NCI-H2107 treated with DMSO at 0.1 percent for 48 hours (cell line): ENCODE data around the gene NTRK2.

Source experiments
- DNase-seq: peaks from one replicate; lab custom pipeline; 2025; ENCODE audit not compliant: unreplicated experiment; lab: John Stamatoyannopoulos, UW

NTRK2 gene

DNA sequence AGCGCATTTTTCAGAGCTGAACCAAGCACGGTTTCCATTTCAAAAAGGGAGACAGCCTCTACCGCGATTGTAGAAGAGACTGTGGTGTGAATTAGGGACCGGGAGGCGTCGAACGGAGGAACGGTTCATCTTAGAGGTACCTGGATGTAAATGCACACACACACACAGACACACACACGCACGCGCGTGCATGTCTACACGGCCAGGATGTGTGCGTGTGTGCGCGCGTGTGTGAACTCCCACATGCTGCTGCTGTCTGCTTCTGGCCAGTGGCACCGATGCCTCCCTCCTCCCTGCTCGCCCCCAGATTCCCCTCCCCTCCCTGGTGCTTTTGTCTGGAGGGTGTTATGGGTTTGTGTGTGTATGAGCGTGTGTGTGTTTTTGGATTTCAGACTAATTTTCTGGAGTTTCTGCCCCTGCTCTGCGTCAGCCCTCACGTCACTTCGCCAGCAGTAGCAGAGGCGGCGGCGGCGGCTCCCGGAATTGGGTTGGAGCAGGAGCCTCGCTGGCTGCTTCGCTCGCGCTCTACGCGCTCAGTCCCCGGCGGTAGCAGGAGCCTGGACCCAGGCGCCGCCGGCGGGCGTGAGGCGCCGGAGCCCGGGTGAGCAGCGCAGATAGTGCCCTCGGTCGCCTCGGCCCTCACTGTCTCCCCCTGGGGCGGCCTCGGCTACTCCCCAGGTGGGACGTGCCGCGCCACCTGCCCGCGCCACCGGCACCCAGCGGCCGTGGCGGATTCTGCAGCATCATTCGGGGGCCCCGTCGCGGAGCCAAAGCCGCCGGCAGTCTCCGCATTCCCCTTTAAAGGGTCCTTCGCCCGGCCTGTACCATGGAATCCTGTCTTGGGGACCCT is at the start of gene NTRK2:
TSS of gene NTRK2 (plus strand) at position 442 of the 850 bp plus-strand sequence. CDS start 1,020 bp downstream, outside the sequence.
- DNase-seq, result no peak

DNA sequence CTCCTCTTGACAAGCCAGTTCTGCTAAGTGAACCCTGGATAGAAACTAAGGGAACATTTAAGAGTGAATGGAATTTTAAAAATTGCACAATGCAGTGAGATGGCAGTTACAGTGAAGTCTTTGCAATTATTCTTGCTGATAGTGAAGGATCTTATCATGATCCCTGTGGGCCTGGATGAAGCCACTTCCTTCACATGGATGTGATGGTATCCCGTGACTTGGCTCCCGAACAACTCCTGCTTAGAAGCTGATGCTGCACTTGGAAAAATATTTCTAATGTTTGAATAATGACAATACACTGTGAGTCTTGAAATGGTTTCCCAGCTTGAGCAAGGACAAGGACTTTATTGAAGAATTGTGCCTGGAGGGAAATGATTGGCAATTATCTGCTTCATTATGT is 49.2 kb upstream of the NTRK2 start:
- no peak for DNase-seq

DNA sequence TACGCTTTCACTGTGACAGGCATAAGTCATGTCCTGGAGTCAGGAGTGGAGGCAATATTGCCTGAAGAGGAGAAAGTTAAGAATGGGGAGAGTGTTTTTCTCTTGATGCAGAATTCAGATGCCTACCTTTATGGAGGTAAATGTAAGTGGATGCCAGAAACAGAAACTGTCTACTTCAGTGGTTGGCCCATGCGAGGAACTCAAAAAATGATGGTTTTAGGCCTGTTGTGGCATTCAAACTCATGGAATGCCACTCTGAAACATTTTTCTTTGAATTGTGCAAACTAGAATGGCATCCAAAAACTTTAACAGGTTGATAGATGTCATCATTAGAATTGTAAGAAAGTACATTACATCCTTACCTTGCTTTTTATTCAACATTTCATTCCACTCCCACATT is 47.7 kb upstream of the NTRK2 start:
- no peak for DNase-seq

DNA sequence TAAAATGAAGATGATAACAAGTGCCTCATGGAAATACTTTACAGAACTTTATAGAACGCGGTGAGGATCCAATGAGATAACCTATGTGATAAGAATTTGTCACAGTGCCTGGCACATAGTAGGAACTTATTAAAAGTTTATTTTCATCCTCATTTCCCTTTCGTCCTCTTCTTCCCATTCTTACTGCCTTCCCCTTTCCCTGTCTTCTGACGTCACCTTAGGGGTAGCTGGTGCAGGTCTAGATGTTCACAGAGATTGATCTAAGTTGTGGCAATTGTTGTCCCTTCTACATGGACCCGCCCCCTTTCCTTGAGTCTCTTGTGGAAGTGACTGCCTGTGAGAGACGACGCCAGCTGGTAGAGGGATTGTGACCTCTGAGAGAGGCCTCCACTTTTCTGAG is 46.5 kb upstream of the NTRK2 start:
- DNase-seq, result no peak

DNA sequence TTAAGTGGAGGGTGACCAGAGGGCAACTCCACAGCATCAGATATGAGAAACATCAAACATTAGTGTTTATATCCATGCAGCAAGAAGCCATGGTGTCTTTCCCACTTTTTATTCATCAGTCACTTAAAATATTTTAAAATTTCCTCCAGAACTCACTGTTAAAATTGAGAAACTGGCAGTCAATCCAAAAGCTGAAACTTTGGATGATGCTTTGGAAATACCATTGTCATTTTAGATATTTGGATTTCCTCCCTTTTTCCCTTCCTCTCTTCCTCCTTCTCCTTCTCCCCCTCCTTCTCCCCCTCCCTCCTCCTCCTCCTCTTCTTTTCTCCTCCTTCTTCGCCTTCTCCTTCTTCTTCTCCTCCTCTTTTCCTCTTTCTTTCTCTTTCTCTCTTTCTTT is 33.1 kb upstream of the NTRK2 start:
- DNase-seq, result no peak

DNA sequence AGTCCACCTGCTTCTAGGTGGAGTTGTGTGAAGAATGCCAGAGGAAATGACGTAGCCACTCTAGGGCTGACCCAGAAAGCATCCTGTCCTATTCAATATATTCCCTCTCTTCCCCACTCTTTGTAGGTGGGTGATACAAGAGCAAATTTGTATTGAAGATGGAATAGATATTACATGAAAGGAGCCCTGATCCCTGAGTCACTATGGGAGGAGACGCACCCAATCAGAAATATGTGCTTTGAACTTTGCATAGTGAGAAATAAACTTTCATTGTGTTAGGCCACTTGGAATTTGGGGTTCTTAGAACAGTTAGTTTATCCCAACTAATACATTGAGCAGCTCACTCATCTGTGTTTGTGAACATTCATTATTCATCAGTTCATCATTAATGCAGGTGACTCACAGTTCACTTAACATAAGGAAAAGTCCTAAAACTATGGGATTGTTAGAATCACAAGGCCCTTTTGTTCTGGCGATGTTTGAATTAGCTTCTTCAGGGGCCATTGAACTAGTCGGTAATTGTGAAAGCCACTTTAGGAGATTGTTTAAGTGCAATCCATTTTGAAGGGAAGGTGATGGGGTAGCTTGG is 26.9 kb upstream of the NTRK2 start:
- no peak for DNase-seq

DNA sequence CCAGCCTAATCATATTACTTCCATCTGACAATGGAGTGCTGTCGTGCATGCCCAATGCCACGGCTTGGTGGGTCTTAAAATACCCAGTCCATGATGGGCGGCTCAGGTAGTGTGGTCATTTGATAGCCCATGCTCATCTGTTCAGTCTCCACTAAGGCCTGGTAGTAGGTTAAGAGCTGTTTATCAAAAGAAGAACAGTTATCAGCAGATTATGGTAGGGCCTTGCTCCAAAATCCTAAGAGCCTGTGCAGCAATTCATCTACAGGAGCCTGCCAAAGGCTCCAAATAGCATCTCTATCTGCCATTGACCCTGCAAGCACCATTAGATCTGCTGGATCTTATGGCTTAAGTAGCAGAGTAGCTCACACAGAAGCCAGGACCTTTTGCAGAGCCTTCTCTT is 21.8 kb upstream of the NTRK2 start:
- no peak for DNase-seq

DNA sequence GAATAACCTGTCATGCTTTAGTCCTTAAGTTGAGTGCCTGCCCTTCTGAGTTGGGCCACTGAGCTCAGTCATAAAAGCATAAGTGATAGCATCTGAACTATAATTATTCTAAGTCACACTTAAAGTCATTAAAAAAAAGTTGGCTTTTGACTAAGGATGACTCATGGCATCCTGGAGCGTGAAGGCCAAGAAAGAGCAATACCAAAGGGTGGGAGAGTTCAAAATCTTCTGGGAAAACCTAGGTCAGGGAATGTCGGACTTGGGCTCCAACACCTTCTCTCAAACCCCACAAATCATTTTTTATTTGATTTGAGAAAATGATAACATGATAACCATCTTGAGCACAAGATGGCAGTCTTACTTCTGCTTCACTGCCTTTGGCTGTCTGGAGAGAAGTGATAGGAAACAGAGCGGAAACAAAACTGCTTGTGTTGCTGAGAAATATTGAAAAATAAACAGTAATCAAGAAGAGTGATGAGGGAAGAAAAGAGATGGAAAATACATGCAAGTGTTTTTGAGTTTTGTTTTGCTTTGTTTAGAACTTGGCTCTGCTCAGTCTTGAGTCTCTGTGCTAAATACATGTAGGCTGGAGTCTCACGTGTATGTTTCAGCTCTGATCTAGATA is 16.9 kb upstream of the NTRK2 start:
- DNase-seq, result no peak

DNA sequence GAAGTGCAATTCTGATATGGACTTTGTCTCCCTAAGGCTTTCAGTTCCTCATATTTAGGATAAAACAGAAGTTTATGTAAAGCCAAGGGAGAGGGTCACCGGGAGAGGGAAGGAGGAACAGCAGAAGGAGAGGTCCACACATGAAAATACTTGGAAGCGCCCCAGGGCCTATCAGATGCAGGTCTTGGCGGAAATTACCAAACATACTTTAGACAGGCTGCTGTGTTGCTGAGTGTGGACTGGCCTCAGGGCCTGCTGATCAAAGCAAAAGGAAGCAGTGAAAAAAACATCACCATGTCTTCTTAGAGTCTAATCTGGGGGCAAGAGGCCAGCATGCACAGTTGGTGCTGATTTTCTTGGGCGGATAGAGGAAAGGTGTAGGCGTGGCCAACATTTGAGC is 14.1 kb upstream of the NTRK2 start:
- no peak for DNase-seq

DNA sequence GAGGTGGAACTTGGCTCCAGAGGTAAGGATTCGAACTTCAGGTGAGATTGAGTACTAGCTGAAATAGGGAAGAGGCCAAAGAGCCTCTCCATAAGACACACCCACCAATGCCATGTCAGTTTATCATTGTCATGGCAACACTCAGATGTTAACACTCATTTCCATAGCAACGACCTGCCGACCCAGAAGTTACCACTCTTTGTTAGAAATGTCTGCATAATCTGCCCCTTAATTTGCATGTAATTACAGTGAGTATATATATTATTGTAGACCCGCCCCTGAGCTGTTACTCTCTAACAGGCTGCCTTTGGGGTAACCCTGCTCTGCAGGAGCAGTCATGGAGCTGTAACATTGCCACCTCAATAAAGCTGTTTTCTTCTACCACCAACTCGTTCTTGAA is 10.2 kb upstream of the NTRK2 start:
- no peak for DNase-seq

DNA sequence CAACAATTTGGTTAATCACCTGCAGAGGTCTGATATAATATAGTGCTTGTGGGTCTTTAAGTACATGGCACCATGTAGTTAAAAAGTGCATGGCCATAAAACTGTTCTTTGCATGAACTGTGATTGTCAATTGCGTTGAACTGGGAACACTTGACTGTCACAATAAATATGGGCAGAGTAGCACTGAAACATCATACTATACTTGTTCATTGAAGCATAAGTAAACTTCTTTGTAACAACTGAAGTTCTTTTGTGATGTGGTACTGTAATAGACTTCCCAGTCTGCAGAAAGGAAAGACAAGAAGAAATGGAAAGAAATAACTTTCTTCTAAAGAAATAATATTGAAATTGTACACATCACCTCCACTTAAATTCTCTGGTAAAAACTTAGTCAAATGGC is 9.8 kb upstream of the NTRK2 start:
- DNase-seq, result no peak

DNA sequence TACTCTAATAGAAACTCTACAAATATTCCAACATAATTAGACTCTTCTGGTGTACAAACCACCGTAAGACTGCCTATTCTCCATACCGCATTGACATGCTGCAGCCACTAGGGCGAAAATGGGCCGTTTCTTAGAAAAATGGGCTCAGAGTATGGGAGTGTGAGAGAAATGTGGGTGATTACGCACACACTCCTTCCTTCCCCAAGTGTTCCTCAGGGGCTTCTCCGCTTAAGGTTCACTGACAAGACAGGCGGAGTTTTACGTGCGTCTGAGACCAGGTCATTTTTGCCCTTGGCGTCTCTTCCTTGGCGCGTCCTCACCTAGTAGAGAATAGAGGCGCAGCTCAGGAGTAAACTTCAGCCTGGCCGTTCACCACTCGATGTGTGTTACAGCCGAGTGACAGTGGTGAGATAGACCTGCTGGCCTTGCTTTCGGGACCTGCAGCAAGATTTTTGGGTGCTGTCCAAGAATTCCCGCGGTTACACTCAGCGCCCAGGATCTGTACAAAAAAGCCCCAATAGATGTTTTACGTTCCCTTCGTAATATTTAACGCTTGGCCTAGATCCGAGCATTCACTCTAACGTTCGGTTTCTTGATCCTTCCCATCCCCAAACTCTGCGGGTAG is 1.8 kb upstream of the NTRK2 start:
- DNase-seq, result no peak

DNA sequence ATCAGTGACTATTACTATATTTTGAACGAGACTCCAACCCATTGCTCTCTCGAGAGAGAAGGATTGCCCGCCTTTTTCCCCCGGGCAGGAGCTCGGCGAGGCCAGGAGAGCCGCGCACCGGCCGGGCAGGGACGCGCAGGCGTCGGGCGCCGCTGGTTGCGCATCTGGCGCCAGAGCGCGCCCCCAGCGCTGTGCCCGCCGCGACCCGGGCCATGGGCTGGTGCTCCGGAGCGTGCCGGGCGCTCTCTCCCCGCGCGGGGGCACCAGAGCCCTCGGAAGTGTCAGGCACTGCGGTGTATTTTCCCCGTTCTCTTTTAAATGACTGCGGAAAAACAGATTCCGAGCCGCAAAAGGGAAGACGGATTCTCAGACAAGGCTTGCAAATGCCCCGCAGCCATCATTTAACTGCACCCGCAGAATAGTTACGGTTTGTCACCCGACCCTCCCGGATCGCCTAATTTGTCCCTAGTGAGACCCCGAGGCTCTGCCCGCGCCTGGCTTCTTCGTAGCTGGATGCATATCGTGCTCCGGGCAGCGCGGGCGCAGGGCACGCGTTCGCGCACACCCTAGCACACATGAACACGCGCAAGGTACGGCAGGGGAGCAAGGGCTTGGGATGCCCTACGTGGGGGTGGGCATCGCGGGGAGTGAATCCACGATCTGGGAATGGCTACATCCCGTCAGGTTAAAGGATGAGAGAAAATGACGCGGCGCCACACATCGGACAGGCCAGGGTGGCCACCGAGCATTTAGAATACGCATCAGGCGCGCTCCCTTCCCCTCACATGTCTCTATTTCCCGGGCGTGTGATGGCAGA is 1.1 kb upstream of the NTRK2 start:
- peak; percentile 1 for DNase-seq

DNA sequence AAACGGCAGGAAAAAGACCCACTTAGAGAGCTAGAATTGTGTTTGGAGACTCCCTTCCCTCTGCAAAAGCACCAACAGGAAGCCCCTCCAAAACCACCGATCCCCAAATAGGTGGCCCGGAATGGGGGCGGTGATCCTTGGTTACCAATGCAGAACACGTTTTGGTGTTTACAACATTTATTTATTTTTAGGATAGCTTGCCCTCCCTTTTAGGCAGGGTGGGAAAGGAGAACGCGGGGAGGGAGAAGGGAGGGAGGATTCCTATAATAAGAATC is 579 bp upstream of the NTRK2 start:
- no peak for DNase-seq

DNA sequence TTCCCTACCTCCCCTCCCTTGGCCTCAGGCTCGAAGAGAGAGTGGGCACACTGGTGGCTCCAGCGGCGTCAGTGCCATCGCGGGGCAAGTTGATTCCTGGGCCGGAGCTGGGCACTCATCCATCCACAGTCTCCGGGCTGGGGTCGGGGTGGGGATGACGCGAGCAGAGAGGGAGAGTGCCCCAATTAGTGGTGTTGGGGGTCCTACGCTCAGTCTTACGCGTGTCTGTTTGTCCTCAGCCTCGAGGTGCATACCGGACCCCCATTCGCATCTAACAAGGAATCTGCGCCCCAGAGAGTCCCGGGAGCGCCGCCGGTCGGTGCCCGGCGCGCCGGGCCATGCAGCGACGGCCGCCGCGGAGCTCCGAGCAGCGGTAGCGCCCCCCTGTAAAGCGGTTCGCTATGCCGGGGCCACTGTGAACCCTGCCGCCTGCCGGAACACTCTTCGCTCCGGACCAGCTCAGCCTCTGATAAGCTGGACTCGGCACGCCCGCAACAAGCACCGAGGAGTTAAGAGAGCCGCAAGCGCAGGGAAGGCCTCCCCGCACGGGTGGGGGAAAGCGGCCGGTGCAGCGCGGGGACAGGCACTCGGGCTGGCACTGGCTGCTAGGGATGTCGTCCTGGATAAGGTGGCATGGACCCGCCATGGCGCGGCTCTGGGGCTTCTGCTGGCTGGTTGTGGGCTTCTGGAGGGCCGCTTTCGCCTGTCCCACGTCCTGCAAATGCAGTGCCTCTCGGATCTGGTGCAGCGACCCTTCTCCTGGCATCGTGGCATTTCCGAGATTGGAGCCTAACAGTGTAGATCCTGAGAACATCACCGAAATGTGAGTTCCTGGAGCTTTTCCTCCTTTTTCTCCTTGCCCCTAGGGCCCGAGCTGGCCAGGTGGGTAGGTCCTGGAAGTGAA is 861 bp downstream of the NTRK2 start:
- DNase-seq, result no peak

DNA sequence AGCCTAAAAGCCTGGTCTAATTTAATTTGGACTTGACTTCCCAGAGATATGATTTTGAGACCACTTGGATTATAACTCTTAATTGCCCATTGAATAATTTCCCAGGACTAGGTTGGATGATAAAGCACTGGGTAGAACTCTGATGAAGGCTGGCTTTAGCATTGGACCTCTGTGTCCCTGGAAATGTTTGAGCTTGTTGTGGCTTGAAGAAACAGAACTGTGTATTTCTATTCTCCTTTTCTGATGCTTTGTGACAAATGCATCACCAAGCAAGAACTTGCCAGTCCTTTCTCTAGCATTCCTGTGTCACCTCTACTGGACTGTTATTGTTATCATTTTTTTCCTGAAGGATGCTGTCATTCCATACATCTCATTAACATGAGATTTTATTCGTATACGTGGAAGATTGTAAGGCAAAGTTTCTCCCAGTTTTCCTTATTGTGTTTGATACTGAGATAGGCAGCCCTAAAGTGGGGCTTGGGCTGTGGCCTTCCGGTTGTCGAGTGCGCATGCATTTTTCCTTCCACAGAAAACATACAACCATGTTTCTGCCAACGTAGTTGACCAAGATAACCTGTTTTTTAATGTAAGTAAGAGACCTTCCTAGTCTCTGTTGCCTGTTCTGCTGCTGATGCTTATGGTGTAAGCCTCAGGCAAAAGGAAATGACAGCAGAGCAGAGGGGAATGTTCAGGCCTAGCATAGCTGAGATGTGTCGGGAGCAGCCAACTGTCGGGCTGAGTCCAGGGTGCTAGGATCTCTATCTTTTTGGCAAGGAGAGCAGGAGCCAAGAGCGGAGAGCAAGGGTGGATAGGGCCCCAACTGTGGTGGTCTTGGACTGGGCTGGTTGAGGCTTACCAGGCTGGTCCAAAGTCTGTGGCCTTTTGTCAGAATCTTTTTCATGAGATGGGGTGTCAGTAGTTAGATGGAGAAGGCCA is 2.3 kb downstream of the NTRK2 start:
- no peak for DNase-seq

DNA sequence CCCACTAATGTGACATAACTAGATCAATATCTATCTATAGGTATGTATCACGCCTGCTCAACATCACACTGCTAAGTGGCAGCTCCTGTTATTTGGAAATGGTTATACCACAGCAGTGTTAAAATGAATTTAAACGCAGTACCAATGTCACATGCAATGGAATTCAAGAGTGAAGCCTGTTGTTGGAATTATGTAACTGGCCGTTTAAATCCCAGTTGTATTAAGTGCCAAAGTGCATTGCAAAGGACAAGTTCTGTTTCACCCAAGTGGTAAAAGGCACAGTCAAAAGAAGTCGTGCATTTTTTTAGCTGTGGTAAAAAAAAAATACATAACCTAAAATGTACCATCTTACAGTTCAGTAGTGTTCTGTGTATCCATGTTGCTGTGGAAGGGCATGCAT is 4.3 kb downstream of the NTRK2 start:
- no peak for DNase-seq

DNA sequence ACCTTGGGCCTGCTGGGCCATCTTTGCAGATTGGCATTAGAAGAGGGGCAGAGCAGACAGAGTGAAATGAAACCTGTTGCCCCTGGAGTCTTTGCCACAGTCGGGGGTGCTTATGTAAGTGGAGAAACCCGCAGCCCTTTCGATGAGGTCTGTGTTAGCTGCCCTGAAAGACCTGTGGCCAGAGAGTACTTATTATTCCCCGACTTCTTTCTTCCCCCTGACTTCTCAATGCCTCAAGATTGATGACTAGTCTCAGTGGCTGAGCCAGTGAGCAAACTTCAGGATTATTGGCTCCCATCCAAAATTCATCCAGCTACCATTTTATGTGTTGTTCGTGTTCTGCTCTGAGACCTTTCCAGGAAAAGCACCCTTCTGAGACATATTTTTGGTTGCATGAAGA is 7.6 kb downstream of the NTRK2 start:
- DNase-seq, result no peak

DNA sequence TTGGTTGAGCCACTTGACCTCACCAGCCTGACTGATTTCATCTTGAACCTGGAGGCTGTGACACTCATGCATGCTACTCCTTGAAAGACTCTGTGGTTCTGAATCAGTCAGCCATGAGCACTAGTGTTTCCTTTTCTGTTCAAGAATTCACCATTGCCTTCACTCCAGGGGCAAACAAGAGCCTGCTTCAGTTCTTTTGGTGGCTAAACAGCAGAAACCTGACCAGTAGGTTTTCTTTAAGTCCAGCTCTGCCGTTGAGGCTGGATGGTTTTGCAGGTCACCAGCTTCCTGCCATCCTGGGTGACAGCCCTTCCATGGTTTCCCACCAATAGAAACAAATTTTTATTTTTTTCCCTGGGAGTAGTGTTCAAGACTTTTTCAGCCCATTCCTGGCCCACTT is 10.0 kb downstream of the NTRK2 start:
- DNase-seq, result no peak
